Lower leg skin (tissue), 4 donors: ENCODE data around the gene PRRT4. TPM values are rescaled to one million over a fixed set of nuclear protein-coding genes. Genes with fewer than 3 reads are reported as not detected.

Experiments
- DNase-seq, 2 donors: peaks; one replicate each; pipeline ENCODE4 v3.0.0-alpha.2; 2019; ENCODE audit warnings: low spot score in 2 of 2
- H3K4me3 ChIP-seq: fragments of 200-600 bp; sonication (generic); 2 replicates; pipeline ENCODE4 v1.5.1; 2017; ENCODE audit warnings: mild to moderate bottlenecking, low read depth; ENCODE audit not compliant: poor library complexity, severe bottlenecking
- CTCF ChIP-seq, 3 donors: fragments of 450-650 bp; IDR thresholded peaks; one replicate each; pipeline ENCODE4 v1.5.1; 2016; ENCODE audit warnings: antibody characterized with exemption in 3 of 3, mild to moderate bottlenecking in 3 of 3, moderate library complexity in 2 of 3
- POLR2A ChIP-seq, 2 donors: fragments of 450-650 bp; IDR thresholded peaks; one replicate each; pipeline ENCODE4 v1.6.1; 2016 to 2017; ENCODE audit warnings: antibody characterized with exemption in 2 of 2, mild to moderate bottlenecking in 1 of 2, moderate library complexity in 1 of 2
- WGBS, 2 donors: methylation state at CpG; one replicate each; pipeline ENCODE4 v1.1.5; 2018; 5-methylcytosine and 5-hydroxymethylcytosine counted together
- intact Hi-C: fragments of 100-400 bp; cut with DNase I; formaldehyde crosslinking; loops from one replicate; pipeline ENCODE4 v1.15.0; 2023; ENCODE audit warnings: low total_unique reads
- total RNA-seq, 4 donors: library from RNA; depleted of rRNA; stranded (reverse); fragments of >200 nt; gene quantifications; one replicate each; pipeline ENCODE4 v1.1.0, GENCODE V29; 2016

Gene PRRT4
- total RNA-seq, 4 donors from 2014 or later, result 1.3 to 4.5 (median 1.9) TPM

DNA sequence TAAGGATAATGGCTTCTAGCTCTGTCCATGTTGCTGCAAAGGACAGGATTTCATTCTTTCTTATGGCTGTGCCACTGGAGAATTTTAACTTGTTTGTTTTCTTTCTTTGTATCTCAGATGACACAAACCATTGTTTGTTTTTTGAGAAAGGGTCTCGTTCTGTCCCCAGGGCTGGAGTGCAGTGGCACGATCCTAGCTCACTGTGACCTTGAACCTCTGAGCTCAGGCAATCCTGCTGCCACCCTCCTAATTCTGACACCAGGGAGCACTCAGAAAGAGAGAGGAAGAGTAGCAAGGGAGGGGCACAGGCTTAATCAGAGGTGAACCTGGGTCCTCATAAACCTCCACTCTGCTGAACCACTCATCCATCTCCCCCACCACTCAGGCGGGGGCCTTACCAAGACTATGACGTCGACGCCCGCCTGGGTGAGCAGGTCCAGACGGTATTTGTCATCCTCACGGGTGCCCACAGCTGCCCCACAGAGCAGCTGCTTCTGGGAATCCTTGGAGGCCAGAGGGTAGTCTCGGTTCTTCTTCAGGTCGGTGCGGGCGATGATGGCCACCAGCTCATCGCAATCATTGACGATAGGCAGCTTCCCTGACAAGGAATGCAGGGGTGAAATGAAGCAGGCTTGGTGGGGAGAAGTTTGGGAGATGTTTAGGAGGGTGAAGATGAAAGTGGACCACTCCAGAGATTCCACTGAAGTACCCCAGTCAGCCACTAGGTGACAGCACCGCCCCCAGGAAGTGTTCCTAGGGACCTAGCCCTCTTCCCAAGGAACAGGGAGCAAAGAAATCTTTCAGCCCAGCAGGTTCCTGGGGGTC, 36.7 kb upstream of the PRRT4 start:
- intact Hi-C loops, result no loop called here
- TF ChIP-seq CTCF (IDR thresholded peaks at IDR 0.05) (peak in 1 of 3 donors; percentile 77), POLR2A (IDR thresholded peaks at IDR 0.05) (no peak)
- DNase-seq, result peak in 1 of 2 donors; percentile 91
- 76 to 81% methylated on average over 16 of the region's 16 CpGs for WGBS, 2 donors
- no peak overlapping the region for H3K4me3 ChIP-seq

DNA sequence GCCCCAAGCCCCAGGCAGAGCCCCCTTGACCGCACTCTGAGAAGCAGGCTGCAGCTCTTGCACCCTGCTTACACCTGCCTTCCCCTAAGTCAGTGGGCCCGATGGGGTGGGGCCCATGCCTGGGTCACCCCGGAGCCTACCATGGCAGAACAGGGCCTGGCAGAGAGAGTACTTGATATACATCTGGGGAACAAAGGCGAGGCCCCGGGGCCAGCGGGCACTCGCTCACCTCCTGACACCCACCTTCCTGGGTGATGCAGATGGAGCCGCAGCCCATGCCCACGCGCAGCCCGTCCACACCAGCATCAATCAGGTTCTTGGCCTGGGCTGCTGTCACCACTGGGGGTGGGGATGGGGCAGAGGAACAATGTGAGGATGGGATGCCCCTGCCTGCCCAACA, 34.9 kb upstream of the PRRT4 start:
- 90 to 94% methylated on average over 8 to 11 of the region's 11 CpGs for WGBS, 2 donors
- H3K4me3 ChIP-seq, result no peak overlapping the region
- intact Hi-C loops, result no loop called here
- TF ChIP-seq POLR2A (IDR thresholded peaks at IDR 0.05), result no peak
- TF ChIP-seq CTCF (IDR thresholded peaks at IDR 0.05), result no peak
- no peak for DNase-seq

DNA sequence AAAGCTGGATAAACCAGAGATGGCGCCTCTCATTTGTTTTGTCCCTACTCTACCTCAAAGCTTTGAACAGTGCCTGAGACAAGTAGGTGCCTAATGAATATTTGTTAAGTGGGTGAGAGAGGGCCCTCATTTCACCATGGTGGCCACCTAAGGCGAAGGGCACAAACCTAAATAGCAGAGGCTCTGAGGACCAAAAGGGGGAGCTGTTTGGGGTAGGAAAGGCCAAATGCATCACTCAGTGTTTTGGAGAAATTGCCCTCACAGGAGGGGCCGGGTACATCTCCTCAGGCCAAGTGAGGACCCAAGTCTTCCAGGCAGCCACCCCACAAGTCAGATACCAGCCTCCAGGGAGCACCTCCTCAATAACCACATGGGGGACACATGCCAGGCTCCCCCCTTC, 34.3 kb upstream of the PRRT4 start:
- intact Hi-C loops, result no loop called here
- no peak overlapping the region for H3K4me3 ChIP-seq
- WGBS, 2 donors, result 91 to 98% methylated on average over 3 of the region's 3 CpGs
- TF ChIP-seq CTCF (IDR thresholded peaks at IDR 0.05) (no peak), POLR2A (IDR thresholded peaks at IDR 0.05) (no peak)
- DNase-seq, result no peak

- no peak for TF ChIP-seq POLR2A (IDR thresholded peaks at IDR 0.05)
- no peak for TF ChIP-seq CTCF (IDR thresholded peaks at IDR 0.05)
- WGBS, 2 donors, result 91 to 93% methylated on average over 14 of the region's 16 CpGs
- H3K4me3 ChIP-seq, result no peak overlapping the region
- intact Hi-C loops, result no loop called here
- no peak for DNase-seq
Observed at GRCh38 chr7:128394904-128395496, 33.5 kb upstream of the PRRT4 start.

DNA sequence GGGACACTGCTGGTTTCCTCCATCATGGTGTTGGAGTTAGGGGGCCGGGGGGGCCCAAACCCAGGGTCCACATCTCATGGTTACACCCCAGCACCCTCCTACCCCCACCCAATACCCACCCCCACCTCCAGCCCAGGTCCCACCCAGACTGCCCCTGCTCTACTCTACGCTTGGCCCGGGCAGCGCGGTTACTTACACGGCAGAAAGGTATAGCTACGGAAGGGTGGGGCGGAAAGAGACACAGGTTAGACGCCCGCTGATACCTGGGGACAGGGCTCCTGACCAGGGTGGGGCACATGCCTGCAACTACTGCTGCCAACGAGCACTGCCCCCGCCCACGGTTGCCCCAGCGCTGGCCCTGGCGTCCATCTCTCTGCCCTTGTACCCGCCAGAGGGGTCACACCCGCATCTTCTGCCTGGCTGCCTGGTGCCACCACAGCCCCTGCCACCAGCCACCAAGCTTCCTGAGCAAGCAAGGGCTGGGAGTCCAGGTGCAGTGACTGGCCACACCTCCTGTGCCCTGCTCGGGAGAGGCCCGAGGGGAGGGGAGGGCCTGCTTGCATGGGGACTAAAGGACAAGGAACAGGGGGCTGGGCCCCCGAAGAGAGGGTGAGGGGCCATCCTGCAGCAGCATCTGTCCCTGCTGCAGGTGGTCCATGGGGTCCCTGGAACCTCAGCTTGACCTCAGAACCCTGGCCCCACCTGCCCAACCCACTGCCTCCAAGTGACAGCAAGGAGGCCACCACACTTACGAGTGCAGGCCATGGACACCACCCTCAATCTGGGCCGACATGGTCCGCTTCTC, 32.2 kb upstream of the PRRT4 start:
- DNase-seq, result no peak
- WGBS, 2 donors, result 88 to 90% methylated on average over 22 of the region's 23 CpGs
- intact Hi-C loops, result no loop called here
- H3K4me3 ChIP-seq, result no peak overlapping the region
- no peak for TF ChIP-seq CTCF (IDR thresholded peaks at IDR 0.05)
- TF ChIP-seq POLR2A (IDR thresholded peaks at IDR 0.05), result no peak
